GM12878 (cell line): ENCODE data around the gene SUFU. TPM values are rescaled to one million over a fixed set of nuclear protein-coding genes. Genes with fewer than 3 reads are reported as not detected.

Experiments used
- ATAC-seq: fragments of 200-7000 bp; cut with Tn5 transposase; 3 replicates; pipeline ENCODE4 v1.9.1; 2020; ENCODE audit warnings: mild to moderate bottlenecking, moderate library complexity
- BruUV-seq: library from RNA; stranded (reverse); fragments of 400-500 nt; replicated peaks from 2 replicates; lab custom pipeline; 2021; lab: Mats Ljungman, UMichigan
- CTCF ChIA-PET: fragments of 300-600 bp; sonication (Branson Sonifier 250); formaldehyde crosslinking; extraction: SDS; loops from one replicate; lab custom pipeline; 2021; ENCODE audit warnings: inconsistent platforms; lab: Yijun Ruan, JAX
- POLR2A ChIA-PET: fragments of 350-600 bp; formaldehyde crosslinking; extraction: SDS; loops from one replicate; lab custom pipeline; 2021; ENCODE audit warnings: inconsistent platforms; lab: Charles Lee
- RAD21 ChIA-PET: fragments of 300-600 bp; sonication (Branson Sonifier 250); formaldehyde crosslinking; loops from one replicate; lab custom pipeline; 2023; ENCODE audit warnings: antibody characterized with exemption; ENCODE audit not compliant: unreplicated experiment; lab: Charles Lee
- SMC1A ChIA-PET: fragments of 300-600 bp; sonication (Branson Sonifier 250); formaldehyde crosslinking; loops from one replicate; lab custom pipeline; 2023; ENCODE audit not compliant: unreplicated experiment, uncharacterized antibody; lab: Charles Lee
- DNase-seq: peaks from one replicate; pipeline ENCODE4 v3.0.0-alpha.2; 2011; ENCODE audit warnings: low read depth, low spot score
- FAIRE-seq: peaks from 3 replicates; lab custom pipeline; 2011; peaks lifted over from hg19 to GRCh38; lab: Jason Lieb, UNC
- H2AFZ ChIP-seq: 2 replicates; pipeline ENCODE4 v1.6.0; 2011; ENCODE audit warnings: low read depth, low read length, control low read depth; ENCODE audit not compliant: control insufficient read depth
- H3K27ac ChIP-seq: 2 replicates; pipeline ENCODE4 v1.5.1; 2011; ENCODE audit warnings: control low read depth; ENCODE audit not compliant: control insufficient read depth, insufficient read depth
- H3K27me3 ChIP-seq, 2 experiments: replicated peaks in 1 of 2; 2 replicates each; pipeline versions ENCODE4 v1.6.0 to v1.6.1; 2011; ENCODE audit warnings: low read length in 1 of 2; ENCODE audit not compliant: control insufficient read depth in 2 of 2, insufficient read depth in 2 of 2
- H3K36me3 ChIP-seq, 2 experiments: 2 replicates each; pipeline ENCODE4 v1.5.1; 2011; ENCODE audit warnings: low read length in 1 of 2; ENCODE audit not compliant: control insufficient read depth in 2 of 2, insufficient read depth in 2 of 2
- H3K4me1 ChIP-seq: 2 replicates; pipeline ENCODE4 v1.6.1; 2011; ENCODE audit warnings: mild to moderate bottlenecking, low read length, moderate library complexity, mixed read lengths; ENCODE audit not compliant: control insufficient read depth, insufficient read depth
- H3K4me2 ChIP-seq: 2 replicates; pipeline ENCODE4 v1.6.0; 2011; ENCODE audit warnings: control low read depth; ENCODE audit not compliant: control insufficient read depth, insufficient read depth
- H3K4me3 ChIP-seq: fragments of 200-600 bp; sonication (generic); 2 replicates; pipeline ENCODE4 v1.5.1; 2016
- H3K79me2 ChIP-seq: 2 replicates; pipeline ENCODE4 v1.6.0; 2011; ENCODE audit warnings: low read length; ENCODE audit not compliant: control insufficient read depth, insufficient read depth
- H3K9ac ChIP-seq: 2 replicates; pipeline ENCODE4 v1.8.0; 2011; ENCODE audit warnings: low read length, control low read depth, mixed read lengths; ENCODE audit not compliant: control insufficient read depth, insufficient read depth
- H3K9me3 ChIP-seq: replicated peaks from 3 replicates; pipeline ENCODE4 v1.5.1; 2011; ENCODE audit warnings: mild to moderate bottlenecking, low read length; ENCODE audit not compliant: control insufficient read depth, insufficient read depth
- H4K20me1 ChIP-seq: 2 replicates; pipeline ENCODE4 v1.6.0; 2011; ENCODE audit not compliant: control insufficient read depth, insufficient read depth
- ASH2L ChIP-seq: fragments of 300-600, 200-600 bp; sonication (generic); IDR thresholded peaks from 2 replicates; pipeline ENCODE4 v1.6.1; 2017; ENCODE audit warnings: low read depth, mild to moderate bottlenecking, borderline replicate concordance
- CEBPB ChIP-seq, 2 experiments: fragments of 150-350 bp in 1 of 2; IDR thresholded peaks; 2 replicates each; pipeline ENCODE4 v1.6.1; 2012 to 2014; ENCODE audit warnings: low read depth in 2 of 2, low read length in 2 of 2, borderline replicate concordance in 1 of 2, inconsistent platforms in 1 of 2
- FOXK2 ChIP-seq: fragments of 450-650 bp; IDR thresholded peaks from 2 replicates; pipeline ENCODE4 v1.6.1; 2017; ENCODE audit warnings: mild to moderate bottlenecking, moderate library complexity
- LARP7 ChIP-seq: fragments of 450-650 bp; IDR thresholded peaks from 2 replicates; pipeline ENCODE4 v1.6.1; 2017; ENCODE audit warnings: mild to moderate bottlenecking
- MEF2B ChIP-seq: fragments of 450-650 bp; IDR thresholded peaks from 2 replicates; pipeline ENCODE4 v1.6.1; 2018; ENCODE audit warnings: mild to moderate bottlenecking, moderate library complexity; ENCODE audit not compliant: partially characterized antibody, poor library complexity, severe bottlenecking
- MLLT1 ChIP-seq: fragments of 450-650 bp; IDR thresholded peaks from 2 replicates; pipeline ENCODE4 v1.6.1; 2016; ENCODE audit warnings: mild to moderate bottlenecking
- MTA3 ChIP-seq: IDR thresholded peaks from 2 replicates; pipeline ENCODE4 v1.6.1; 2012; ENCODE audit warnings: low read length, inconsistent platforms, borderline replicate concordance
- NR2C1 ChIP-seq: fragments of 450-650 bp; IDR thresholded peaks from 2 replicates; pipeline ENCODE4 v1.6.1; 2017; ENCODE audit warnings: antibody characterized with exemption, mild to moderate bottlenecking, moderate library complexity
- POLR2A ChIP-seq: IDR thresholded peaks from 2 replicates; pipeline ENCODE4 v1.6.1; 2011; ENCODE audit warnings: low read depth, mild to moderate bottlenecking, low read length
- RCOR1 ChIP-seq: conservative IDR thresholded peaks from 2 replicates; pipeline ENCODE4 v1.6.1; 2012; ENCODE audit warnings: low read depth, low read length, improper control_type of control experiment
- RUNX3 ChIP-seq: IDR thresholded peaks from 2 replicates; pipeline ENCODE4 v1.6.1; 2012; ENCODE audit warnings: low read length, inconsistent platforms
- SMARCA5 ChIP-seq: fragments of 450-650 bp; IDR thresholded peaks from 2 replicates; pipeline ENCODE4 v1.6.1; 2017; ENCODE audit warnings: mild to moderate bottlenecking
- SREBF2 ChIP-seq: IDR thresholded peaks from 2 replicates; pipeline ENCODE4 v1.6.1; 2012; ENCODE audit warnings: mild to moderate bottlenecking, low read length
- TBL1XR1 ChIP-seq: IDR thresholded peaks from 2 replicates; pipeline ENCODE4 v1.6.1; 2012; ENCODE audit warnings: low read depth, low read length, improper control_type of control experiment
- USF2 ChIP-seq: IDR thresholded peaks from 2 replicates; pipeline ENCODE4 v1.6.1; 2011; ENCODE audit warnings: low read depth, low read length, improper control_type of control experiment, borderline replicate concordance
- ZBTB11 ChIP-seq: fragments of 450-650 bp; formaldehyde crosslinking; IDR thresholded peaks from 2 replicates; pipeline ENCODE4 v1.5.0; 2022; ENCODE audit warnings: mild to moderate bottlenecking, missing genetic modification characterization
- ZNF217 ChIP-seq: fragments of 450-650 bp; IDR thresholded peaks from 2 replicates; pipeline ENCODE4 v1.6.1; 2017; ENCODE audit warnings: antibody characterized with exemption, mild to moderate bottlenecking
- WGBS: methylation state at CpG from one replicate; pipeline ENCODE4 v1.1.6; 2016; ENCODE audit warnings: low lambda C conversion rate; ENCODE audit not compliant: insufficient replicate concordance, insufficient coverage; ENCODE audit errors: missing lambda C conversion rate; 5-methylcytosine and 5-hydroxymethylcytosine counted together
- in situ Hi-C: fragments of 300-500 bp; cut with MboI; formaldehyde crosslinking; loops from 9 replicates; pipeline ENCODE4 v1.14.3; 2018; ENCODE audit warnings: mixed read lengths
- intact Hi-C: fragments of 100-400 bp; cut with micrococcal nuclease; formaldehyde crosslinking; loops from one replicate; pipeline ENCODE4 v1.14.2; 2022; ENCODE audit not compliant: unreplicated experiment
- polyA plus RNA-seq, 11 experiments: library from polyadenylated mRNA; depleted of rRNA in 4 of 11; unstranded in 6 of 11; stranded (reverse) in 5 of 11; fragments of >200 nt; fragmentation: Nextera tagmentation in 4 of 11; fragmentation: Illumina TruSeq in 1 of 11; extraction: Ambion mirVana in 4 of 11; extraction: Trizol in 1 of 11; gene quantifications; 1 replicate in 1 of 11; 2 replicates in 10 of 11; pipeline versions ENCODE4 v1.2.1 to v1.2.3, GENCODE V29; 2011 to 2016; ENCODE audit warnings: inconsistent platforms in 2 of 11, missing spikeins in 2 of 11, low read depth in 1 of 11
- total RNA-seq, 4 experiments: library from RNA; depleted of rRNA in 3 of 4; stranded (reverse); fragments of >200 nt in 3 of 4; fragmentation: Illumina TruSeq in 1 of 4; extraction: Trizol in 1 of 4; gene quantifications; 2 replicates each; pipeline versions ENCODE4 v1.2.1 to v1.2.3, GENCODE V29; 2013 to 2021

The SUFU gene
- total and polyA plus RNA-seq, 10 of the 15 experiments (the other 5 are each of a cell fraction or from before 2014, with no cell fraction given), result 0.68 to 7.7 (median 2.4) TPM

GRCh38 chr10:102519246-102519825, 15.6 kb downstream of the SUFU start:
- ChIA-PET RAD21 (interaction anchor here (1.9 to 2.0 kb wide), 3 partner anchors 14 to 64 kb away, joined by 5 to 6 read pairs (median 6); partner anchors contain the start of gene SUFU), POLR2A (interaction anchor here (0.7 to 2.0 kb wide), 2 partner anchors 8 to 382 kb away, joined by 3 to 5 read pairs; no protein-coding TSS in a partner anchor), CTCF (interaction anchor here (1.3 to 1.8 kb wide), 2 partner anchors 16 kb away, joined by 4 to 9 read pairs; partner anchors contain the start of genes ACTR1A and SUFU), SMC1A (interaction anchor here (0.6 to 1.6 kb wide), 3 partner anchors 14 to 25 kb away, joined by 3 to 4 read pairs (median 3); no protein-coding TSS in a partner anchor)
- H3K4me1 ChIP-seq, result 0 out of 2 replicates have a peak, but pooled peaks cover 2% of the 10 kb centered on the region
- intact Hi-C loops, result no loop called here
- no peak overlapping the region for H3K4me2 ChIP-seq
- H2AFZ ChIP-seq, result no peak overlapping the region
- H3K27me3 ChIP-seq, result no peaks in the 10 kb centered on the region
- no peaks in the 10 kb centered on the region for H3K79me2 ChIP-seq
- 98% methylated on average over 11 of the region's 12 CpGs for WGBS
- peaks cover 6 to 8% of the 10 kb centered on the region in 2 experiments; a peak in 3 of 4 replicates for H3K36me3 ChIP-seq
- no peak overlapping the region for H3K27ac ChIP-seq
- no TSS peak for BruUV-seq
- ATAC-seq (no peak), FAIRE-seq (no peak), DNase-seq (no peak)
- H3K9me3 ChIP-seq, result no peaks in the 10 kb centered on the region
- in situ Hi-C loops, result no loop called here
- H3K9ac ChIP-seq, result no peak overlapping the region
- no peak overlapping the region for H3K4me3 ChIP-seq
- H4K20me1 ChIP-seq, result no peaks in the 10 kb centered on the region
- TF ChIP-seq CEBPB (IDR thresholded peaks at IDR 0.05; ENCODE audit: borderline replicate concordance in 1 of 2, low read depth in 2 of 2, low read length in 2 of 2), result no peak
- TF ChIP-seq POLR2A, result no peak
- TF ChIP-seq RUNX3, result no peak
- no peak for TF ChIP-seq MEF2B
- no peak for TF ChIP-seq SREBF2
- no peak for TF ChIP-seq USF2
- TF ChIP-seq SMARCA5, result no peak
- no peak for TF ChIP-seq TBL1XR1
- TF ChIP-seq FOXK2, result no peak
- no peak for TF ChIP-seq MTA3
- no peak for TF ChIP-seq ZBTB11 (CRISPR knock-in tag)
- no peak for TF ChIP-seq ZNF217
- no peak for TF ChIP-seq LARP7
- TF ChIP-seq ASH2L, result no peak
- TF ChIP-seq NR2C1, result no peak
- TF ChIP-seq MLLT1, result no peak
- TF ChIP-seq RCOR1, result no peak
